Measurements from ENCODE around the gene PDE4B.

DNA sequence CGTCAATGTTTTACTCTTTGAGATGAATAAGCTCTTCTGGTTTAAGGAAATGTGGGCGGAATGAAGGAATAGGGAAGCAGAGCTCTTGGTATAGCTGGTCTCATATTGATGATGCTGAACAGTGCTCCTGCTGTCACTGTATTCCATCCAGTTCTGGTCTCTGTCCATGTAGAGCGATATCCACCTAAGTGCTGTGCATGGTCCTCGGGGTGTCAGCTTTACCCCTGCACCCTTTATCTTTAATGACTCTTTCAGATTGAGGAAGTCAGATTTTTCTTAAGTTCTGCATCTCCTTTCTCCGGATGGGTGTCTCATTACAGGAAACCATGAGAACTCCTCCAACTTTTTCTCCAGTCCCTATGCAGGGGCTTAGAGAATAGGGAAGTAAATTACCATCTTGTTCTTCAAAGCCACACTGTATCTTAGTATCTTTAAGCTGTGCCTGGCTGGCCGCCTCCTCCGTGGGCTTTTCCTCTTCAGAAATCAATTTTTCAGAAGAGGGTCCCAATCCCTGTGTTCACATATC, 52.9 kb downstream of the PDE4B start:
- TF ChIP-seq POLR2A (IDR thresholded peaks at IDR 0.05), result no peak
- TF ChIP-seq, protein P1, sequence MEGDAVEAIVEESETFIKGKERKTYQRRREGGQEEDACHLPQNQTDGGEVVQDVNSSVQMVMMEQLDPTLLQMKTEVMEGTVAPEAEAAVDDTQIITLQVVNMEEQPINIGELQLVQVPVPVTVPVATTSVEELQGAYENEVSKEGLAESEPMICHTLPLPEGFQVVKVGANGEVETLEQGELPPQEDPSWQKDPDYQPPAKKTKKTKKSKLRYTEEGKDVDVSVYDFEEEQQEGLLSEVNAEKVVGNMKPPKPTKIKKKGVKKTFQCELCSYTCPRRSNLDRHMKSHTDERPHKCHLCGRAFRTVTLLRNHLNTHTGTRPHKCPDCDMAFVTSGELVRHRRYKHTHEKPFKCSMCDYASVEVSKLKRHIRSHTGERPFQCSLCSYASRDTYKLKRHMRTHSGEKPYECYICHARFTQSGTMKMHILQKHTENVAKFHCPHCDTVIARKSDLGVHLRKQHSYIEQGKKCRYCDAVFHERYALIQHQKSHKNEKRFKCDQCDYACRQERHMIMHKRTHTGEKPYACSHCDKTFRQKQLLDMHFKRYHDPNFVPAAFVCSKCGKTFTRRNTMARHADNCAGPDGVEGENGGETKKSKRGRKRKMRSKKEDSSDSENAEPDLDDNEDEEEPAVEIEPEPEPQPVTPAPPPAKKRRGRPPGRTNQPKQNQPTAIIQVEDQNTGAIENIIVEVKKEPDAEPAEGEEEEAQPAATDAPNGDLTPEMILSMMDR (IDR thresholded peaks at IDR 0.05), result no peak

All from heart left ventricle (tissue), 13 donors.